Ovary (tissue), 3 donors: ENCODE measurements around the gene HAUS8.

ENCODE experiments used
- EP300 ChIP-seq: sonication (generic); formaldehyde crosslinking; IDR thresholded peaks from one replicate; pipeline ENCODE4 v1.6.1; 2017; ENCODE audit warnings: antibody characterized with exemption
- TF ChIP-seq, protein P1 (sequence below), 3 donors: fragments of 450-650 bp in 2 of 3; fragments of 200-600 bp in 1 of 3; IDR thresholded peaks; one replicate each; pipeline versions ENCODE4 v1.5.1 to v1.8.0; 2016 to 2022; ENCODE audit warnings: antibody characterized with exemption in 3 of 3, mild to moderate bottlenecking in 1 of 3
- donor health status: DM: no; HTN: no; CAD: no.

GRCh38 chr19:17079710-17080439, 4.6 kb upstream of the HAUS8 start:
- TF ChIP-seq, protein P1, sequence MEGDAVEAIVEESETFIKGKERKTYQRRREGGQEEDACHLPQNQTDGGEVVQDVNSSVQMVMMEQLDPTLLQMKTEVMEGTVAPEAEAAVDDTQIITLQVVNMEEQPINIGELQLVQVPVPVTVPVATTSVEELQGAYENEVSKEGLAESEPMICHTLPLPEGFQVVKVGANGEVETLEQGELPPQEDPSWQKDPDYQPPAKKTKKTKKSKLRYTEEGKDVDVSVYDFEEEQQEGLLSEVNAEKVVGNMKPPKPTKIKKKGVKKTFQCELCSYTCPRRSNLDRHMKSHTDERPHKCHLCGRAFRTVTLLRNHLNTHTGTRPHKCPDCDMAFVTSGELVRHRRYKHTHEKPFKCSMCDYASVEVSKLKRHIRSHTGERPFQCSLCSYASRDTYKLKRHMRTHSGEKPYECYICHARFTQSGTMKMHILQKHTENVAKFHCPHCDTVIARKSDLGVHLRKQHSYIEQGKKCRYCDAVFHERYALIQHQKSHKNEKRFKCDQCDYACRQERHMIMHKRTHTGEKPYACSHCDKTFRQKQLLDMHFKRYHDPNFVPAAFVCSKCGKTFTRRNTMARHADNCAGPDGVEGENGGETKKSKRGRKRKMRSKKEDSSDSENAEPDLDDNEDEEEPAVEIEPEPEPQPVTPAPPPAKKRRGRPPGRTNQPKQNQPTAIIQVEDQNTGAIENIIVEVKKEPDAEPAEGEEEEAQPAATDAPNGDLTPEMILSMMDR (IDR thresholded peaks at IDR 0.05), result peak in 1 of 3 donors; percentile 34
- no peak for TF ChIP-seq EP300
